CD4-positive, alpha-beta T cell (primary cell): Measurements from ENCODE around the gene LIN28B. TPM values are rescaled to one million over a fixed set of nuclear protein-coding genes. Genes with fewer than 3 reads are reported as not detected.

Experiments
- ATAC-seq: fragments of 200-7000 bp; cut with Tn5 transposase; one replicate; pipeline ENCODE4 v1.10.0; 2022; ENCODE audit warnings: mild to moderate bottlenecking; ENCODE audit not compliant: poor library complexity
- CTCF ChIA-PET: fragments of 350-600 bp; sonication (Branson Sonifier 250); formaldehyde crosslinking; loops from one replicate; lab custom pipeline; 2021; ENCODE audit warnings: antibody characterized with exemption, inconsistent platforms; lab: Charles Lee
- POLR2A ChIA-PET: fragments of 350-600 bp; sonication (Branson Sonifier 250); formaldehyde crosslinking; loops from one replicate; lab custom pipeline; 2021; ENCODE audit warnings: antibody characterized with exemption, inconsistent platforms; lab: Charles Lee
- DNase-seq, 14 experiments: peaks; one replicate each; pipeline ENCODE4 v3.0.0-alpha.2; 2013 to 2020; ENCODE audit warnings: mixed read lengths in 2 of 14
- H3K27ac ChIP-seq, 2 donors: one replicate each; pipeline versions ENCODE4 v1.5.1 to v1.7.0; 2013; ENCODE audit warnings: low read length in 2 of 2, low read depth in 1 of 2, mild to moderate bottlenecking in 1 of 2
- H3K27me3 ChIP-seq, 2 experiments: 1 replicate in 1 of 2; 2 replicates in 1 of 2; pipeline versions ENCODE4 v1.6.1 to v1.7.0; 2013; ENCODE audit warnings: low read length in 2 of 2, control low read depth in 1 of 2, mild to moderate bottlenecking in 1 of 2, moderate library complexity in 1 of 2; ENCODE audit not compliant: insufficient read depth in 2 of 2, control insufficient read depth in 1 of 2
- H3K36me3 ChIP-seq: one replicate; pipeline ENCODE4 v1.6.1; 2013; ENCODE audit warnings: low read length, control low read depth; ENCODE audit not compliant: insufficient read depth
- H3K4me1 ChIP-seq: one replicate; pipeline ENCODE4 v1.6.1; 2013; ENCODE audit warnings: low read length, control low read depth; ENCODE audit not compliant: insufficient read depth
- H3K4me3 ChIP-seq: one replicate; pipeline ENCODE4 v1.5.1; 2013; ENCODE audit warnings: mild to moderate bottlenecking, low read length, moderate library complexity
- H3K9me3 ChIP-seq, 2 experiments: 1 replicate in 1 of 2; 2 replicates in 1 of 2; pipeline versions ENCODE4 v1.6.1 to v1.7.0; 2013; ENCODE audit warnings: low read length in 2 of 2, mild to moderate bottlenecking in 2 of 2, control low read depth in 1 of 2, moderate library complexity in 1 of 2; ENCODE audit not compliant: control insufficient read depth in 1 of 2, insufficient read depth in 1 of 2
- H3K27ac Mint-ChIP-seq: one replicate; pipeline ENCODE4 v1.8.0; 2020; ENCODE audit warnings: mixed read lengths
- H3K27me3 Mint-ChIP-seq: one replicate; pipeline ENCODE4 v1.8.0; 2021; ENCODE audit warnings: mixed read lengths
- H3K36me3 Mint-ChIP-seq: one replicate; pipeline ENCODE4 v1.8.0; 2021; ENCODE audit warnings: low read depth, mixed read lengths
- H3K4me1 Mint-ChIP-seq: one replicate; pipeline ENCODE4 v1.8.0; 2021; ENCODE audit warnings: low read depth, mixed read lengths
- H3K4me3 Mint-ChIP-seq: one replicate; pipeline ENCODE4 v1.8.0; 2020; ENCODE audit warnings: mild to moderate bottlenecking, mixed read lengths
- H3K9me3 Mint-ChIP-seq: one replicate; pipeline ENCODE4 v1.8.0; 2020; ENCODE audit warnings: mixed read lengths
- CTCF ChIP-seq: fragments of 200-600 bp; IDR thresholded peaks from one replicate; pipeline ENCODE4 v1.8.0; 2022; ENCODE audit warnings: antibody characterized with exemption, mild to moderate bottlenecking
- intact Hi-C, 2 experiments: fragments of 100-400 bp; cut with DNase I in 1 of 2; cut with micrococcal nuclease in 1 of 2; formaldehyde crosslinking; loops; one replicate each; pipeline versions ENCODE4 v1.15.1 to v1.9.0; 2023 to 2025; cut with DNase I, micrococcal nuclease
- total RNA-seq, 174 experiments: library from RNA in 2 of 174; stranded (reverse) in 2 of 174; gene quantifications; one replicate each; pipeline ENCODE4 v1.2.3 and lab custom pipeline; 2021 to 2026

Gene LIN28B
- total RNA-seq, 2 experiments from 2014 or later = not detected

- ChIA-PET CTCF (no interaction called here), POLR2A (no interaction called here)
- Histone ChIP-seq H3K9me3 (peaks cover 3 to 19% of the 10 kb centered on the region in 2 experiments), H3K27me3 (peaks cover 51 to 70% of the 10 kb centered on the region in 2 experiments), H3K36me3 (no peaks in the 10 kb centered on the region), H3K4me1 (no peaks in the 10 kb centered on the region), H3K27ac (no peak overlapping the region), H3K4me3 (no peak overlapping the region)
- H3K27ac Mint-ChIP-seq = no peak overlapping the region
- H3K9me3 Mint-ChIP-seq = peaks cover 9% of the 10 kb centered on the region
- H3K4me1 Mint-ChIP-seq = peaks cover 6% of the 10 kb centered on the region
- no peak for ATAC-seq
- H3K27me3 Mint-ChIP-seq = peaks cover 73% of the 10 kb centered on the region
- no peak for DNase-seq
- intact Hi-C loops = no loop called here
- H3K4me3 Mint-ChIP-seq = no peak overlapping the region
- no peak for TF ChIP-seq CTCF
- no peaks in the 10 kb centered on the region for H3K36me3 Mint-ChIP-seq
Measured at GRCh38 chr6:104957301-104958177, 632 bp downstream of the LIN28B start.

- intact Hi-C loops = no loop called here
- H3K4me1 ChIP-seq = no peaks in the 10 kb centered on the region
- TF ChIP-seq CTCF = no peak
- DNase-seq = no peak
- ATAC-seq = no peak
- Mint-ChIP-seq H3K9me3 (peaks cover 6% of the 10 kb centered on the region), H3K27ac (no peak overlapping the region), H3K27me3 (peaks cover 66% of the 10 kb centered on the region), H3K4me1 (peaks cover 6% of the 10 kb centered on the region), H3K36me3 (no peaks in the 10 kb centered on the region), H3K4me3 (no peak overlapping the region)
- no peak overlapping the region for H3K27ac ChIP-seq
- no peak overlapping the region for H3K4me3 ChIP-seq
- peaks cover 42 to 61% of the 10 kb centered on the region in 2 experiments for H3K27me3 ChIP-seq
- ChIA-PET CTCF (no interaction called here), POLR2A (no interaction called here)
- no peaks in the 10 kb centered on the region for H3K36me3 ChIP-seq
- peaks cover 3 to 12% of the 10 kb centered on the region in 2 experiments for H3K9me3 ChIP-seq
Measured at GRCh38 chr6:104958178-104959025, 1.5 kb downstream of the LIN28B start.

- Mint-ChIP-seq H3K27me3 (peaks cover 64% of the 10 kb centered on the region), H3K27ac (no peak overlapping the region), H3K4me1 (peaks cover 6% of the 10 kb centered on the region), H3K36me3 (no peaks in the 10 kb centered on the region), H3K9me3 (peaks cover 6% of the 10 kb centered on the region), H3K4me3 (no peak overlapping the region)
- ChIA-PET CTCF (no interaction called here), POLR2A (no interaction called here)
- no peaks in the 10 kb centered on the region for H3K4me1 ChIP-seq
- no peak overlapping the region for H3K4me3 ChIP-seq
- peaks cover 3 to 8% of the 10 kb centered on the region in 2 experiments for H3K9me3 ChIP-seq
- intact Hi-C loops = no loop called here
- no peak for ATAC-seq
- no peaks in the 10 kb centered on the region for H3K36me3 ChIP-seq
- H3K27me3 ChIP-seq = peaks cover 34 to 54% of the 10 kb centered on the region in 2 experiments
- H3K27ac ChIP-seq = no peak overlapping the region
- no peak for DNase-seq
- no peak for TF ChIP-seq CTCF
Measured at GRCh38 chr6:104959026-104959858, 2.3 kb downstream of the LIN28B start.
